Uterus (tissue), 2 donors: ENCODE data around the gene KRT71.

ENCODE experiments used
- POLR2A ChIP-seq, 2 donors: fragments of 450-650 bp; IDR thresholded peaks; one replicate each; pipeline ENCODE4 v1.6.1; 2016; ENCODE audit warnings: antibody characterized with exemption in 2 of 2, mild to moderate bottlenecking in 1 of 2, moderate library complexity in 1 of 2
- TF ChIP-seq, protein P1 (sequence below), 4 experiments: fragments of 200-600 bp in 2 of 4; fragments of 450-650 bp in 2 of 4; sonication (generic) in 2 of 4; IDR thresholded peaks; one replicate each; pipeline ENCODE4 v1.5.1; 2016 to 2019; ENCODE audit warnings: antibody characterized with exemption in 4 of 4, mild to moderate bottlenecking in 2 of 4, moderate library complexity in 1 of 4

DNA sequence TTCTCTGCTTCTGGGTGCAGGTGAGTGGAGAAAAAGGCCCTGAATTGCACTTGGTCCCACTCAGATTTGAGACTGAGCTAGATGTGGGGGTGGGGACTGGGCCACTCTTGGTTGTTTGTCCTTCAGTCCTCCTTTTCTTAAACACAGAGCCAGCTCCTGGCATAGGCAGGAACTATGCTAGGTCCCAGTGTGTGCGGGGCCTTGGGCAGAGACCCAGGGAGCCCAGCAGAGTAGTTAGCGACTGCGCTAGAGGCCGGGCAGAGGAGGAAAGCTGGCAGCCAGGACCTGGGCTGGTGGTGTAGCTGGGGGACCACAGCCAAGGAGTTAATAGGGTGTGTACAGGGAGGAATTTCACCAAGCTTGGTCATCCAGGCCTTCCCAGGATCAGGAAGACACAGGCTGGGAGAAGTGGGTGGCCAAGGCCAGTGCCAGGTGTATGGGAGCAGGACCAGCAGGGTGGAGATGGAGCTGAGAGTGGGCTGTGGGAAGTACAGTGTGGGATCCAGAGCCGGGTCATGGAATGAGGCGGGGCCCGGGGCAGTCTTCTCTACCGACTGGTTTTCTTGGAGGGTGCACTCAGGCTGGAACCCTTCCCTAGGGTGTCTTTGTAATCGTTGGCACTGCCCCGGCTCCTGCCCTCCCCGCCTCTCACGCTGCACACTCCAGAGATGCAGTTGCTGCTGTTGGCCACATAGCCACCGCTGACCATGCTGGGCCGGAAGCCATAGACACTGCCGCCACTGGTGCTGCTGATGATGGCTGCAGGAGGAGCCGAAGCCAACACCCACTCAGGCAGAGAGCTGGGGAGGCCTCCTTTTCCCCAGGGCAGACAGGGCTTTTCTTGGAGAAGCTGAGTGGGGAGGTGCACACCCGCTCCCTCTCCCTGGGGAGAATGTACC lies 8.7 kb downstream of the KRT71 start:
- TF ChIP-seq, protein P1, sequence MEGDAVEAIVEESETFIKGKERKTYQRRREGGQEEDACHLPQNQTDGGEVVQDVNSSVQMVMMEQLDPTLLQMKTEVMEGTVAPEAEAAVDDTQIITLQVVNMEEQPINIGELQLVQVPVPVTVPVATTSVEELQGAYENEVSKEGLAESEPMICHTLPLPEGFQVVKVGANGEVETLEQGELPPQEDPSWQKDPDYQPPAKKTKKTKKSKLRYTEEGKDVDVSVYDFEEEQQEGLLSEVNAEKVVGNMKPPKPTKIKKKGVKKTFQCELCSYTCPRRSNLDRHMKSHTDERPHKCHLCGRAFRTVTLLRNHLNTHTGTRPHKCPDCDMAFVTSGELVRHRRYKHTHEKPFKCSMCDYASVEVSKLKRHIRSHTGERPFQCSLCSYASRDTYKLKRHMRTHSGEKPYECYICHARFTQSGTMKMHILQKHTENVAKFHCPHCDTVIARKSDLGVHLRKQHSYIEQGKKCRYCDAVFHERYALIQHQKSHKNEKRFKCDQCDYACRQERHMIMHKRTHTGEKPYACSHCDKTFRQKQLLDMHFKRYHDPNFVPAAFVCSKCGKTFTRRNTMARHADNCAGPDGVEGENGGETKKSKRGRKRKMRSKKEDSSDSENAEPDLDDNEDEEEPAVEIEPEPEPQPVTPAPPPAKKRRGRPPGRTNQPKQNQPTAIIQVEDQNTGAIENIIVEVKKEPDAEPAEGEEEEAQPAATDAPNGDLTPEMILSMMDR (IDR thresholded peaks at IDR 0.05) = no peak
- no peak for TF ChIP-seq POLR2A (IDR thresholded peaks at IDR 0.05)
